Measurements from ENCODE around the gene OTOGL.
A peak's percentile ranks its signal among the peaks of the same experiment; 100 is the strongest.

Gene OTOGL

DNA sequence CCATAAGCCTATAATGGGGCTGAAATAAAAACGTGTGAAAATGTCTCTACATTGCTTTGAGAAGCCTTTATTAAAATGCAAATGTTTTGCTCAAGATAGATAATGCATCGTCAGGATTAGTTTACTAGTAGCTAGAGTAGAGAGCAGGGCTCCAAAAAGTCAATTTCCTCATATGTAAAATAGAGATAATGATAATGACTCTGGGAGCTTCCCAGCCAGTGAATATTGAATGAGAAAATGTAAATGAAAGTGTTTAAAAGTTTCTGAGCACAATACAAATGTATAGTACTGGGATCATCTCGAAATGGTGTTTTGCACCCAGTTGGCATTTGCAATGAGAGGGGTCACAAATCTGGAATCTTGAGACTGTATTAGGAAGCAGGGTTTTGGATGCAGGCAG is 135.3 kb downstream of the OTOGL start (continued):
- TF ChIP-seq ZNF248 (tag by site-specific recombination; IDR thresholded peaks at IDR 0.05) (no peak), ZNF169 (tag by site-specific recombination; IDR thresholded peaks at IDR 0.05) (no peak)

DNA sequence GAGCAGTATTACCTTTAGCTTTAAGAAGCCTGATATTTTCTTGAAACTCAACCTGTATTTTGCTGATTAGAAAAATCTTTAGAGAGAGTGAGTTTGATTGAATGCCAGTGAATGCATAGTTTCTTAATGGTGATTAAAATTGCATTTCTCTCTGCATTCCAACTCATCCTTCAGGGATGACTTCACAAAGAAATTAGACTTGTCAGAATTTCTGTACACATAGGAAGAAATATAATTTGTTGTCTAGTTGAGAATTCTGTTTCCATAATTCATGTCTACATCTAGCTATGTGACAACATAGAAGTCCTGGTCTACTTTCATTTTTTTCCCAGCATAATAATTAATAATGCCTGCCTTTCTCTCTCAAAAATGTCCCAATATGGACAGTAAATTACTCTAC is 136.6 kb downstream of the OTOGL start:
- POLR2A ChIA-PET = no interaction called here
- Histone ChIP-seq H3K36me3 (ENCODE audit: control insufficient read depth in 2 of 2, insufficient read depth in 1 of 2, low read length in 2 of 2) (no peaks in the 10 kb centered on the region), H3K27ac (ENCODE audit: extremely low read depth, low read depth, low read length) (no peak overlapping the region), H3K9me3 (ENCODE audit: control insufficient read depth, insufficient read depth, low read depth, low read length) (no peaks in the 10 kb centered on the region; the same call in 1 of the 2 replicates), H3K4me1 (ENCODE audit: control insufficient read depth, insufficient read depth, low read length) (no peaks in the 10 kb centered on the region), H3K4me3 (ENCODE audit: low read depth, low read length) (no peak overlapping the region)
- CTCF ChIA-PET = interaction anchor here (1.0 to 2.9 kb wide), 4 partner anchors 33 to 42 kb away, joined by 3 to 9 read pairs (median 4); no protein-coding TSS in a partner anchor
- TF ChIP-seq ZNF221 (tag by site-specific recombination; IDR thresholded peaks at IDR 0.05; ENCODE audit: borderline replicate concordance) = no peak
- no peak for TF ChIP-seq ZNF529 (tag by site-specific recombination; IDR thresholded peaks at IDR 0.05; ENCODE audit: insufficient replicate concordance)
- TF ChIP-seq ZNF658 (tag by site-specific recombination; IDR thresholded peaks at IDR 0.05) = no peak
- TF ChIP-seq SCRT1 (tag by site-specific recombination; IDR thresholded peaks at IDR 0.05; ENCODE audit: borderline replicate concordance) = no peak
- no peak for TF ChIP-seq ZNF521 (tag by site-specific recombination; IDR thresholded peaks at IDR 0.05)
- TF ChIP-seq HOXC10 (CRISPR knock-in tag; IDR thresholded peaks at IDR 0.05) = no peak
- no peak for TF ChIP-seq ZNF530 (tag by site-specific recombination; IDR thresholded peaks at IDR 0.05; ENCODE audit: low read depth)
- TF ChIP-seq ZBTB20 (tag by site-specific recombination; IDR thresholded peaks at IDR 0.05) = no peak
- TF ChIP-seq KLF1 (tag by site-specific recombination; IDR thresholded peaks at IDR 0.05) = no peak
- TF ChIP-seq ZNF350 (tag by site-specific recombination; IDR thresholded peaks at IDR 0.05) = no peak
- TF ChIP-seq, protein P1, sequence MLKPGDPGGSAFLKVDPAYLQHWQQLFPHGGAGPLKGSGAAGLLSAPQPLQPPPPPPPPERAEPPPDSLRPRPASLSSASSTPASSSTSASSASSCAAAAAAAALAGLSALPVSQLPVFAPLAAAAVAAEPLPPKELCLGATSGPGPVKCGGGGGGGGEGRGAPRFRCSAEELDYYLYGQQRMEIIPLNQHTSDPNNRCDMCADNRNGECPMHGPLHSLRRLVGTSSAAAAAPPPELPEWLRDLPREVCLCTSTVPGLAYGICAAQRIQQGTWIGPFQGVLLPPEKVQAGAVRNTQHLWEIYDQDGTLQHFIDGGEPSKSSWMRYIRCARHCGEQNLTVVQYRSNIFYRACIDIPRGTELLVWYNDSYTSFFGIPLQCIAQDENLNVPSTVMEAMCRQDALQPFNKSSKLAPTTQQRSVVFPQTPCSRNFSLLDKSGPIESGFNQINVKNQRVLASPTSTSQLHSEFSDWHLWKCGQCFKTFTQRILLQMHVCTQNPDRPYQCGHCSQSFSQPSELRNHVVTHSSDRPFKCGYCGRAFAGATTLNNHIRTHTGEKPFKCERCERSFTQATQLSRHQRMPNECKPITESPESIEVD (tag by site-specific recombination; IDR thresholded peaks at IDR 0.05) = no peak
- no peak for TF ChIP-seq ZNF48 (tag by site-specific recombination; IDR thresholded peaks at IDR 0.05)
- TF ChIP-seq RBAK (tag by site-specific recombination; IDR thresholded peaks at IDR 0.05) = no peak
- TF ChIP-seq, protein P2, sequence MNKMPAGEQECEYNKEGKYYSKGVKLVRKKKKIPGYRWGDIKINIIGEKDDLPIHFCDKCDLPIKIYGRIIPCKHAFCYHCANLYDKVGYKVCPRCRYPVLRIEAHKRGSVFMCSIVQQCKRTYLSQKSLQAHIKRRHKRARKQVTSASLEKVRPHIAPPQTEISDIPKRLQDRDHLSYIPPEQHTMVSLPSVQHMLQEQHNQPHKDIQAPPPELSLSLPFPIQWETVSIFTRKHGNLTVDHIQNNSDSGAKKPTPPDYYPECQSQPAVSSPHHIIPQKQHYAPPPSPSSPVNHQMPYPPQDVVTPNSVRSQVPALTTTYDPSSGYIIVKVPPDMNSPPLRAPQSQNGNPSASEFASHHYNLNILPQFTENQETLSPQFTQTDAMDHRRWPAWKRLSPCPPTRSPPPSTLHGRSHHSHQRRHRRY (tag by site-specific recombination; IDR thresholded peaks at IDR 0.05) = no peak
- no peak for TF ChIP-seq ZNF792 (tag by site-specific recombination; IDR thresholded peaks at IDR 0.05)
- TF ChIP-seq ZNF121 (tag by site-specific recombination; IDR thresholded peaks at IDR 0.05) = no peak
- no peak for TF ChIP-seq ZSCAN16 (tag by site-specific recombination; IDR thresholded peaks at IDR 0.05)
- TF ChIP-seq, protein P3, sequence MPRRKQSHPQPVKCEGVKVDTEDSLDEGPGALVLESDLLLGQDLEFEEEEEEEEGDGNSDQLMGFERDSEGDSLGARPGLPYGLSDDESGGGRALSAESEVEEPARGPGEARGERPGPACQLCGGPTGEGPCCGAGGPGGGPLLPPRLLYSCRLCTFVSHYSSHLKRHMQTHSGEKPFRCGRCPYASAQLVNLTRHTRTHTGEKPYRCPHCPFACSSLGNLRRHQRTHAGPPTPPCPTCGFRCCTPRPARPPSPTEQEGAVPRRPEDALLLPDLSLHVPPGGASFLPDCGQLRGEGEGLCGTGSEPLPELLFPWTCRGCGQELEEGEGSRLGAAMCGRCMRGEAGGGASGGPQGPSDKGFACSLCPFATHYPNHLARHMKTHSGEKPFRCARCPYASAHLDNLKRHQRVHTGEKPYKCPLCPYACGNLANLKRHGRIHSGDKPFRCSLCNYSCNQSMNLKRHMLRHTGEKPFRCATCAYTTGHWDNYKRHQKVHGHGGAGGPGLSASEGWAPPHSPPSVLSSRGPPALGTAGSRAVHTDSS (tag by site-specific recombination; IDR thresholded peaks at IDR 0.05) = no peak

DNA sequence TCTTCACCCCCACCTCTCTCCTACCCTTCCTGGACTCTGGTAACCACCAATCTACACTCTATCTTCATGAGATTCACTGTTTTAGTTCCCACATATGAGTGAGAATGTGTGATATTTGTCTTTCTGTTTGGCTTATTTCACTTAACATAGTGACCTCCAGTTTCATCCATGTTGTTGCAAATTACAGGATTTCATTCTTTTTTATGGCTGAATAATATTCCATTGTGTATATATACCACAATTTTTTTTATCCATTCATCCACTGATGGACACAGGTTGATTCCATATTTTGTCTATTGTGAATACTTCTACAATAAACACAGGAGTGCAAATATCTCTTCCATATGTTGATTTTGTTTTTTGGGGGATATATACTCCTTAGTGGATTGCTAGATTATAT is 140.5 kb downstream of the OTOGL start:
- TF ChIP-seq ZNF791 (tag by site-specific recombination; IDR thresholded peaks at IDR 0.05) (no peak), ZNF701 (tag by site-specific recombination; IDR thresholded peaks at IDR 0.05) (no peak), ZSCAN16 (tag by site-specific recombination; IDR thresholded peaks at IDR 0.05) (no peak), ZNF146 (tag by site-specific recombination; IDR thresholded peaks at IDR 0.05) (peak; percentile 90), ZNF184 (tag by site-specific recombination; IDR thresholded peaks at IDR 0.05) (no peak)
- TF ChIP-seq, protein P4, sequence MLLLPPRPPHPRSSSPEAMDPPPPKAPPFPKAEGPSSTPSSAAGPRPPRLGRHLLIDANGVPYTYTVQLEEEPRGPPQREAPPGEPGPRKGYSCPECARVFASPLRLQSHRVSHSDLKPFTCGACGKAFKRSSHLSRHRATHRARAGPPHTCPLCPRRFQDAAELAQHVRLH (tag by site-specific recombination; IDR thresholded peaks at IDR 0.05) = peak; percentile 45; the same call in 1 of the 2 replicates
- TF ChIP-seq, protein P5, sequence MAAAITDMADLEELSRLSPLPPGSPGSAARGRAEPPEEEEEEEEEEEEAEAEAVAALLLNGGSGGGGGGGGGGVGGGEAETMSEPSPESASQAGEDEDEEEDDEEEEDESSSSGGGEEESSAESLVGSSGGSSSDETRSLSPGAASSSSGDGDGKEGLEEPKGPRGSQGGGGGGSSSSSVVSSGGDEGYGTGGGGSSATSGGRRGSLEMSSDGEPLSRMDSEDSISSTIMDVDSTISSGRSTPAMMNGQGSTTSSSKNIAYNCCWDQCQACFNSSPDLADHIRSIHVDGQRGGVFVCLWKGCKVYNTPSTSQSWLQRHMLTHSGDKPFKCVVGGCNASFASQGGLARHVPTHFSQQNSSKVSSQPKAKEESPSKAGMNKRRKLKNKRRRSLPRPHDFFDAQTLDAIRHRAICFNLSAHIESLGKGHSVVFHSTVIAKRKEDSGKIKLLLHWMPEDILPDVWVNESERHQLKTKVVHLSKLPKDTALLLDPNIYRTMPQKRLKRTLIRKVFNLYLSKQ (tag by site-specific recombination; IDR thresholded peaks at IDR 0.05; ENCODE audit: borderline replicate concordance) = no peak
- ChIA-PET CTCF (interaction anchor here (1.0 kb wide), 1 partner anchor 20 kb away, joined by 3 read pairs; no protein-coding TSS in a partner anchor), POLR2A (no interaction called here)
- H3K36me3 ChIP-seq (ENCODE audit: control insufficient read depth in 2 of 2, insufficient read depth in 1 of 2, low read length in 2 of 2) = no peaks in the 10 kb centered on the region
- H3K4me3 ChIP-seq (ENCODE audit: low read depth, low read length) = no peak overlapping the region
- H3K9me3 ChIP-seq (ENCODE audit: control insufficient read depth, insufficient read depth, low read depth, low read length) = no peaks in the 10 kb centered on the region; the same call in 1 of the 2 replicates
- H3K4me1 ChIP-seq (ENCODE audit: control insufficient read depth, insufficient read depth, low read length) = no peaks in the 10 kb centered on the region
- no peak overlapping the region for H3K27ac ChIP-seq (ENCODE audit: extremely low read depth, low read depth, low read length)
